Measurements from ENCODE around the gene LAD1.
A peak's percentile ranks its signal among the peaks of the same experiment; 100 is the strongest.

The LAD1 gene

GRCh38 chr1:201389051-201389450 lies 10.1 kb downstream of the LAD1 start:
- no peak for DNase-seq

GRCh38 chr1:201386208-201386607 lies 12.9 kb downstream of the LAD1 start:
- no peak for DNase-seq

- DNase-seq, result peak; percentile 63
Observed at GRCh38 chr1:201385299-201385891, 13.7 kb downstream of the LAD1 start.

GRCh38 chr1:201384406-201384782 lies 14.7 kb downstream of the LAD1 start:
- DNase-seq, result no peak

GRCh38 chr1:201383647-201384405 lies 15.3 kb downstream of the LAD1 start:
- DNase-seq, result no peak

GRCh38 chr1:201381130-201381529 lies 18.0 kb downstream of the LAD1 start:
- no peak for DNase-seq

GRCh38 chr1:201379733-201380242 lies 19.3 kb downstream of the LAD1 start:
- DNase-seq, result no peak

GRCh38 chr1:201378804-201379203 lies 20.3 kb downstream of the LAD1 start:
- no peak for DNase-seq

GRCh38 chr1:201377611-201378092 lies 21.5 kb downstream of the LAD1 start, which contains the start of gene TNNT2:
TSS of gene TNNT2 (minus strand) at chr1:201377680. CDS start at chr1:201373254, 4,426 bp downstream.
- DNase-seq, result no peak

GRCh38 chr1:201376464-201377374 lies 22.4 kb downstream of the LAD1 start:
- DNase-seq, result peak; percentile 47

GRCh38 chr1:201376107-201376463 lies 23.0 kb downstream of the LAD1 start:
- DNase-seq, result no peak

- DNase-seq, result no peak
Observed at GRCh38 chr1:201375169-201375568, 24.0 kb downstream of the LAD1 start.

- no peak for DNase-seq
Observed at GRCh38 chr1:201374364-201374763, 24.8 kb downstream of the LAD1 start.

- no peak for DNase-seq
Observed at GRCh38 chr1:201371792-201372191, 27.3 kb downstream of the LAD1 start.

GRCh38 chr1:201371276-201371675 lies 27.8 kb downstream of the LAD1 start:
- DNase-seq, result no peak

- DNase-seq, result no peak
Observed at GRCh38 chr1:201370500-201370899, 28.6 kb downstream of the LAD1 start.

- DNase-seq, result no peak
Observed at GRCh38 chr1:201369209-201369608, 29.9 kb downstream of the LAD1 start.

GRCh38 chr1:201366696-201367095 lies 32.4 kb downstream of the LAD1 start:
- no peak for DNase-seq

- DNase-seq, result no peak
Observed at GRCh38 chr1:201365251-201365650, 33.9 kb downstream of the LAD1 start.

- DNase-seq, result no peak
Observed at GRCh38 chr1:201364808-201365105, 34.4 kb downstream of the LAD1 start.

GRCh38 chr1:201363467-201363866 lies 35.7 kb downstream of the LAD1 start:
- DNase-seq, result no peak

- no peak for DNase-seq
Observed at GRCh38 chr1:201362906-201363305, 36.2 kb downstream of the LAD1 start.
